Inflammatory macrophage treated with lipopolysaccharide for 1 hour (primary cell): ENCODE measurements around the gene KHDC1L.
"Not testable (repeated sequence)": the region's sequence is repeated elsewhere in the genome, so short reads cannot be mapped to it uniquely, and the experiment has no call there.

Experiments used
- DNase-seq, 2 donors: peaks; one replicate each; pipeline ENCODE4 v3.0.0-alpha.2; 2020 to 2022

KHDC1L gene

GRCh38 chr6:73203098-73203497 is 22.2 kb downstream of the KHDC1L start:
- no peak for DNase-seq

- no peak for DNase-seq
These were observed 24.6 kb downstream of the KHDC1L start for GRCh38 chr6:73200735-73201134.

- DNase-seq, result no peak
These were observed 25.0 kb downstream of the KHDC1L start for GRCh38 chr6:73200247-73200646.

GRCh38 chr6:73194744-73195143 is 30.6 kb downstream of the KHDC1L start:
- DNase-seq, result no peak

GRCh38 chr6:73193302-73193701 is 32.0 kb downstream of the KHDC1L start:
- DNase-seq, result not testable (repeated sequence)

GRCh38 chr6:73182021-73182607 is 43.2 kb downstream of the KHDC1L start:
- DNase-seq, result no peak

- DNase-seq, result peak; percentile 48 to 68
These were observed 44.3 kb downstream of the KHDC1L start for GRCh38 chr6:73180763-73181619.

GRCh38 chr6:73180076-73180738 is 45.1 kb downstream of the KHDC1L start:
- peak in 1 of 2 donors; percentile 2 for DNase-seq

- no peak for DNase-seq
These were observed 47.9 kb downstream of the KHDC1L start for GRCh38 chr6:73177221-73177944.

GRCh38 chr6:73176057-73176456 is 49.2 kb downstream of the KHDC1L start:
- no peak for DNase-seq

- no peak for DNase-seq
These were observed 50.6 kb downstream of the KHDC1L start for GRCh38 chr6:73174646-73175045.
